ENCODE measurements around the gene APEX1.
"Not testable (repeated sequence)": the region's sequence is repeated elsewhere in the genome, so short reads cannot be mapped to it uniquely, and the experiment has no call there.

APEX1 gene

DNA sequence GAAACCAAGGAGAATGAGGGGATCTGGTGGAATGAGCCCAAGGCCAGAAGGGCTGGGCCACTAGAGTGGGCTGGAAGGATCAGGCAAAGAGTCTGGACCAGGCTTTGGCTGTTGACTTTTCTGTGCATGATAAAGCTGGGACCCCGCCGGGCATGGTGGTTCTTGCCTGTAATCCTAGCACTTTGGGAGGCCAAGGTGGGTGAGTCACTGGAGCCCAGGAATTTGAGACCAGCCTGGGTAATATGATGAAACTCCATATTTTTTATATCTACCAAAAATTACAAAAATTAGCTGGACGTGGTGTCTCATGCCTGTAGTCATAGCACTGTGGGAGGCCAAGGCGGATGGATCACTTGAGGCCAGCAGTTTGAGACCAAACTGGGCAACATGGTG, 18.7 kb upstream of the APEX1 start:
- no peak for DNase-seq

DNA sequence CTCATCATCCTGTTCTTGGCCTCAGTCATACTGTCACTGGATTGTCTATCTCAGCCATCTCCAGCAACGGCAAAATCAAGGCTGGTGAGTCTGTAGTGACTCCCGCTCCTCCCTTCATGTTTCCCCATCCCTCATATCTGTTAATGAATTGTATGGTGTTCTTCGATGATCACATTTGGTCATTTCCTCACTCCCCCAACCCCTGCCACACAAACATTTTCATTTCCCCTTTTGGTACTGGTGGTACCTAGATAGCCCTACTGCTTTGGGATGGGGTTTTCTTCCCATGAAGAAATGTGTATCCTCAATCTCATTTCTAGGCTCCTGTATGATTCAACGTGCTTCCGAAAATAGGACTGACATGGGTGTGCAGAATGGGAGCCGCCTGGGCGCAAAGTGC, 16.4 kb upstream of the APEX1 start:
- DNase-seq = no peak

DNA sequence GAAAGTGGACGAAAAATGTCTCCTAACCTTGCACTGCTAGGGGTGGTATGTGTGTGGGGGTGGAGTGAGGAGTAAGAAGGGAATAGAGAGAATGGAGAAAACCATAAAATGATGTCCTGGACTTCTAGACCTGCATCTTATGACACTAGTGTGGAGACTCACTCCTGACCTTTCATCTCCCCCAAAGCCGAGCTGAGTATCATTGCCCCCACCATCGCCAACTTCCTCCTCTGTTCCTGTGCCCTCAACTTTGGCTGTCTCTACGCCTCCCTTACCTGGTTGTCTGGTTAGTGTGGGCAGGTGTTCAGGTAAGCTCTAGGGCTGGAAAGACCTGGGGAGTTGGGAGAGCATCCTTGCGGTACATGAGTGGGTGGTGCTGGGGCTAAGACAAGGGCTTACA, 14.6 kb upstream of the APEX1 start:
- no peak for DNase-seq

DNA sequence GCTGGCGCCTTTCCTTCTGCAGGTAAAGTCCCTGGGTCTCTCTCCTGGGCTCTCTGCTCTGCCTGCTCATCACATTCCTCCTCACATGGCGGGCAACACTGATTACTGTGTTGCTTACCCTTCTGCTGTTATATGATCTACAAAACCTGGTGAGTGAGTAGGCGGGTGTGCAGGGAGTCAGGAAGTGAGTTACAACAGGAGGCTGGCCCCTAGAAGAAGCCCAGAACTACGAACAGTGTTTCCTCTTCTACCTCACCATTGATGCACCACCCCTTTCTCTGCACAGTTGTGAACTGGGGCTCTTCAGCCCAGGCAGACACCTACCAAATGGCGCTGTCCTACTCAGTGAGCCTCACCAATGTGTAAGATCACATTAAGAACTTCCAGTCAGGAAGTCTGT, 14.1 kb upstream of the APEX1 start:
- DNase-seq = no peak

DNA sequence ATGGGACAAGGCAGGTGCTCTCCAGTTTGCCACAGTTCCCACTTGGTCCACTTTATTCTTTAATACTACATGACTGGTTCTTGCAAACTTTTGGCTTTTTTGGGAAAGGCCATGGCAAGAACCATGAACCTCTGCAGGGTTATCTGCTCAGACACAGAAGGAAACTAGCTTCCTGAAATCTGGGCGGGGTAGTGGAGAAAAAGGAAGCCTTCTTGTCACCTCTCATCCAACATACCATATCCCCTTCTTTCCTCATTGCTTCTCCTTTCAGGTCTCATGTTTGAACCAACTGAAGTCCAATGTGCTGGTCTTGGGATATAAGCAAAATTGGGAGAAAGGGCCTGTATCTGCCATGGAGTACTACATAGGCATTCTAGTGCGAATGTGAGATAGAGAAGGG, 13.6 kb upstream of the APEX1 start:
- DNase-seq = no peak

DNA sequence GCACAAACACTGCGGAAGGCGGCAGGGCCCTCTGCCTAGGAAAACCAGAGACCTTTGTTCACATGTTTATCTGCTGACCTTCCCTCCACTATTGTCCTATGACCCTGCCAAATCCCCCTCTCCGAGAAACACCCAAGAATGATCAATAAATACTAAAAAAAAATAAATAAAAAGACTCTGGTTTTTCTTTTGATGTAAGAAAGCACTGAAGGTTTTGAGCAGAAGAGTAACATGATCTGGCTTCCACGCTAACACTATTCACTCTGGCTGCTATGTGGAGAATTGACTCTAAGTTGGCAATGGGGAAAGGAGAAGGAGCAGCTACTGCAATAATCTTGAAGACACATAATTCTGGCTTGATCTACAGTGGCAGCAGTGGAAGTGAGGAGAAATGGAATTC, 11.4 kb upstream of the APEX1 start:
- DNase-seq = not testable (repeated sequence)

DNA sequence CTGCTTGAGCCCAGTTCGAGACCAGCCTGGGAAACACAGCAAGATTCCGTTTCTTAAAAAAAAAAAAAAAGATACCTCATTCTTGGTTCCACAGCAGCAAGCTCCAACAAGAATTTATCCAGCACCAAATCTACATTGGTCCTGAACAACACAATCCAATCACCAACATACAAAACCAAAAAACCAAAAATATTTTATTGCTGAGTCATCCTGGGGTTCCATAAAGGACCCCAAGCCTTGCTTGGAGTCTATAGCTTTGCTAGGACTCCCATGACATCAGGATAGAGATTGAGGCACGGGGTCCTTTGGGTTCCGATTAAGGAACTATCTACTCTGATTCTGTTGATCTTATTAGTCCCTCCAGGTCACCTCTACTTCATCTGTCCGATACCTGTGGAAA, 8.1 kb upstream of the APEX1 start:
- no peak for DNase-seq

DNA sequence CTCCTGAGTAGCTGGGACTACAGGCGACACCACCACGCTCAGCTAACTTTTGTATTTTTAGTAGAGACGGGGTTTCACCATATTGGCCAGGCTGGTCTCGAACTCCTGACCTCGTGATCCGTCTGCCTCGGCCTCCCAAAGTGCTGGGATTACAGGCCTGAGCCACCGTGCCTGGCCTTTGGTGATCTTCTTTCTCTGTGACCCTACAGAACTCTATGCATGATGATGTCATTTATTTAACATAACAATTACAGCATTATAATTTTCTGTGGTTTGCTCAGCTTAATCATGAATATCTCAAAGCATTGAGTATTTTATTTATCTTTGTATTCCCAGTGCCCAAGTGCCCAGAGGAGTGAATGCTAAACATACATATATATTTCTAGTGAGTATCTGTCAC, 2.2 kb upstream of the APEX1 start:
- DNase-seq = not testable (repeated sequence)

DNA sequence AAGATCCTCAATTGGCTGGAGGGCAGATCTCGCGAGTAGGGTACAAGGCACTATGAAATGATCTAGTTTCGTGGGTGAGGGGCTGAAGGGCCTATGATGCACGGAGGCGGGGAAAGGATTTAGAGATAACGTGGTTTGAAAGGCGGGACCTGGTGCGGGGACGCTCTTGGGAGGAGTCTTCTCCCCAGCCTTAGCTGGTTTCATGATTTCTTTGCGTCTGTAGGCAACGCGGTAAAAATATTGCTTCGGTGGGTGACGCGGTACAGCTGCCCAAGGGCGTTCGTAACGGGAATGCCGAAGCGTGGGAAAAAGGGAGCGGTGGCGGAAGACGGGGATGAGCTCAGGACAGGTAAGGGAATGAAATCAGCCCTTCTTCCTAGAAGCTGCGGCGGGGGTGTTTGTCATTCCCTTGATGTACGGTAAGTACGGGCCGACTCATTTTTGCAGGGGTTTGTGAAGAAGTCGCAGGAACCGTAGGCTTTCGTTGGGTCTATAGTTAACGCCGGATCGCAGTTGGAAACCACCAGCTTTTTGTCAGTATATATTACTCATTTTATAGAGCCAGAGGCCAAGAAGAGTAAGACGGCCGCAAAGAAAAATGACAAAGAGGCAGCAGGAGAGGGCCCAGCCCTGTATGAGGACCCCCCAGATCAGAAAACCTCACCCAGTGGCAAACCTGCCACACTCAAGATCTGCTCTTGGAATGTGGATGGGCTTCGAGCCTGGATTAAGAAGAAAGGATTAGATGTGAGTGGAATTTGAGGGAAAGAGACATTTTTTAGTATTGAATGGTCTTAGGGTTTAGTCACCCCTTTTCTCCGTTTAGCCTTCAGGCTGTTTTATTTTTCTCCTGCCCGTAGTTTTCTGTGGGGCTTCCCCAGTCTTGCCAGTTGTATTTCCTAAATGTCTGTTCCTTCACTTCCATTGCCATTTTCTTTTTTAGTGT, 602 bp downstream of the APEX1 start:
- no peak for DNase-seq

DNA sequence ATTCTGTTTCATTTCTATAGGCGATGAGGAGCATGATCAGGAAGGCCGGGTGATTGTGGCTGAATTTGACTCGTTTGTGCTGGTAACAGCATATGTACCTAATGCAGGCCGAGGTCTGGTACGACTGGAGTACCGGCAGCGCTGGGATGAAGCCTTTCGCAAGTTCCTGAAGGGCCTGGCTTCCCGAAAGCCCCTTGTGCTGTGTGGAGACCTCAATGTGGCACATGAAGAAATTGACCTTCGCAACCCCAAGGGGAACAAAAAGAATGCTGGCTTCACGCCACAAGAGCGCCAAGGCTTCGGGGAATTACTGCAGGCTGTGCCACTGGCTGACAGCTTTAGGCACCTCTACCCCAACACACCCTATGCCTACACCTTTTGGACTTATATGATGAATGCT, 1.9 kb downstream of the APEX1 start:
- no peak for DNase-seq

DNA sequence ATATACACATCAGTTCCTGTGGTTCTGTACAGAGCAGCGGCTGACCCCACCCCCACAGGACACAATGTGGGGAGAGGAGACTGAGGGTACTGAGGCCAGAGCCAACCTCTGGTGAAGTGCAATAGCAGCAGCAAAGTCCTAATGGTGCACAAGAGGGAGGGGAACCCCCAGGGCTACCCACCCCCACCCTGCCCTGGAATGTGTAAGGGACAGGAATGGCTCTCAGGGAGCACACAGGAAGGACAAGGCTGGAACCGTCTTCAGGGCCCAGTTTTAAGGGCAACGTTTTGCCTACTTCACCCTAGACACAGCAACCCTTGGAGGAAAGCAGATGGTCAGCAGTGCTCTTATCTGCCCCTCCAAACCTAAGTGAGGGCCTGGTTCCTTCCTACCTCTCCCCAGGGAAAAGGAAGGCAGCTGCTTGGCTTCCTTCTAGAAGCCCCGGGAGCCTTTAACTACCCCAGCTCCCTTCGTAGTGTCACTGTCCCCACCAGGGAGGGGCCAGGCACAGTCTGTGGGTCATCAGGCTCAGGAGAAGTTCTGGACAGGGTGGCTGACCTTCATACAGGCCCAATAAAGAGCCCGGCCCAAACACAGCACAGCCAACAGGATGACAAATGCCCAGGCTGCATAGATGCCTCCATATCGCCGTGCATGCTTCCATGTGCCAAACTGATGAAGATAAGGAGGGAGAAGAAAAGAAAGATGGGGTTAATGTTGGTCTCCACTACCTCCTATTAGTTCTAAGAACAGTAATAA, 3.2 kb downstream of the APEX1 start:
- no peak for DNase-seq

DNA sequence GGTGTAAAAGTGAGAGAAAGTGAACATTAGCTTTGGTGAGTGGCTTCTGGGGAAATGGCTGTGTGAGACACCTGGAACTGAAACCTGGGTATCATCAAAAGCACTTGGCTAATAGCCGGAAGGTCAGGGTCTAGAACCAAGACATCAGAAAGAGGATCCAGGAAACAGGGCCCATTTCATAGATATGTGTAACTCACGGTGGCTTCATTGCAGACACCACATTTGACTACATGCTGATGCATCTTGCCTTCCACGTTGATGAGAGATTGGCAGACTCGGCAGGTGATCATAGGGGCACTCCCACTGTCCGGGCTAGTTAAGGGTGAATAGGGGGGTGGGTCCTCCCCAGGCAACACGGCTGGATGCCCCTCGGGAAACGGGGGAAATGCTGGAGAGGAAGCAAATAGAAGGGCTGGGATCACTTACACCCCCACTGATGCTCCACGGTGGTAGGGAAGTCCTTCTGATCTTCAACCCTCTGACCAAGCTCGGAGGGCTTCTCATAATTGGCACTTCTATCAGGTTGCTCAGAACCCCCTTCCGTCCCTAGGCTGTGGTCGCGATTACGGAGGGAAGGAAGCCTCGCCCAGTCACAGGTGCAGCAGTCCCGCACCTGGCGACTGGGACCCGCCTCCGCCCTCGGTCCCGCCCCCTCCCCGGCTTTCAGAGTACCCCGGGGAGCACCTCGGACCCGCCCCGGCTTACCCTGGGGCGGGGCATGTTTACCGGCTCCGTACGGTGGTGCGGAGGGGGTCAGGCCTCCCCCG, 5.6 kb downstream of the APEX1 start:
- DNase-seq = peak; percentile 60

DNA sequence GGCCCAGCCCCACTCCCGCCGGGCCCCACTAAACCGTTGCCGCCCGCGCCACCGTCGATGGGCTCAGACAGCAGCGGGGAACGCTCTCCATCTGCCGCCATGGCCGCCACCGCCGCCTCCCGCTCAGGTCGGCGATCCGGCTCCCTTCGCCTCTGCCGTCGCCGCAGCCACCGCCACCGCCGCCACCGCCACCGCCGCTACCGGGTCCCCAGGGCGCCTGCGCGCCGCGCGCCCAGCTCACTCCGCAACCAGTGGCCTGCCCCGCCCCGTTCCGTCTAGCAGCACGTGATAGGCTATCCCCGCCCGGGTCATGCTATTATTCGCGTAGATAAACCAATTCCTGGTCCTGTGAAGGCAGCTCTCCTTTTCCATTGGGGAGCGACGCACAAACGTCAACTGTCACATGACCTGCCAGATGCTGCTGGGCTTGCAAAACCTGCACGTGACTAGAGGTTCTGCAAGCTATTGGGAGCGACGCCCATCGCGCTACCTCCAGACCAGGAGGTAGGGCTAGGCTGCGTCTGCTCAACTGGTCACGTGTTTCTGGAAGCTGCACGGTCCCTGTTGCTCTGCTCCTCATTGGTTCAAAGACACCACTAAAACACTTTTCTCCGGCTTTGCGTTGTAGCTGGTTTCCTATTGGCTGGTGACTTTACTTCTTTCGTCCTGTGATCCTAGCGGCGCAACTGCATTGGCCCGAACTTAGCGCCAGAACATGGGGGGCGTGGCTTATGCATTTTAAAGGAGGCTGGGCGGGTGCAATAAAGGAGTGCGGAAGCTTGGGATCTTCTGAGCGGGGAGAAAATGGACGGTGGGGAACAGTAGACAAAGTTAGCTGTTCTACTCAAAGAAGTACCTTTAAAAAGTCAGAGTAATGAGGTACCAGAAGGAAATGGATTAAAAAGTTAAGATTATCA, 6.5 kb downstream of the APEX1 start, which contains the start of gene PIP4P1:
Gene PIP4P1, minus strand, starts transcription at position 210 of the 917 bp plus-strand sequence. Its CDS starts 109 bp downstream, at position 101.
- DNase-seq = peak; percentile 98

DNA sequence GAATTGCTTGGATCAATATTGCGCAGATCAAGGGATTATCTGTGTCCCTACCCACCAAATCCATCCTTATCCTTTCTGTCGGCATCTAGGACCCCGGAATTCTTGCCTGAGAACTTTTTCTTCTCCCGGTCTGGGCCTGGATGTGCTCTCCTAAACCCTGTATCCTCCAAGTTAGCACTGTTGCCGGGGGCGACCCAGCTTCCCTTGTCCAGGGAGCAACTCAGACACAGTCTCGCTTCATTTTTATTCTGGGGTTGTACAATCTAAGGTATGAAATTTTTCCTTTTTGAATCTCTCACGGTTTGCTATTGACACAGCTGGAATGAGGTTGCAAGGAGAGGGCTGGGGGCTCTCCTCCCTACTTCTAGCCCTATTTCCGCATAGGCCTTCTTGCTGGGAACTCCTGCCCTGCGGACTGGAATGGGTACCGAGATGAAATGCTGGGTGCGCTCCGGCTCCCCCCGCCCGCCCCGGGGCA, 13.8 kb downstream of the APEX1 start:
- DNase-seq = no peak

DNA sequence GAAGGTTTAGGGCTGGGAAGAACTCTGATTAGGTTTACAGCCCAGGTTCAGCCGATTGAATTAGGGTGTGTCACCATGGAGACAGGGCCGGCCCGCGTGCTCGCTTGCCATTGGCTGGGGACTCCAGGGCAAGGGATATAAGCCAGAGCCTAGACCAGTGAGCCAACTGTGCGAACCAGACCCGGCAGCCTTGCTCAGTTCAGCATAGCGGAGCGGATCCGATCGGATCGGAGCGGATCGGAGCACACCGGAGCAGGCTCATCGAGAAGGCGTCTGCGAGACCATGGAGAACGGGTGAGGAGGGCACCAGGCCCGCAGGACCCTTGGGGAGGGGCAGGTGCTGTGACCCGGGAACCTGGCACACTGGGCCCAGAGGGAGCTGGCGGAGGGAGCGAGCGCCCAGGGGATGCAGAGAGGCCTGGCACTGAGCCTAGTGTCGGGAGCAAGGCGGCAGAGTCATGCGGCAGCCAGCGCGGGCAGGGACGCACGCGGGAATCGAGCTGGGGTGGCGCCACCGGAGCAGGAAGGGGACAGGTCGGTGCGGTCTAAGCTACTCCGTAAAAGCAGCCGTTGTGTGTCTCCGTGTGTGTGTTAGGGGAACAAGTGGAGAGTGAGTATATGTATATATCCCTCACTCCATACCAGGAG, 14.3 kb downstream of the APEX1 start, which contains the start of gene PNP:
Gene PNP, plus strand, starts transcription at position 165 of the 648 bp plus-strand sequence. Its CDS starts 119 bp downstream, at position 284.
- peak; percentile 88 for DNase-seq

DNA sequence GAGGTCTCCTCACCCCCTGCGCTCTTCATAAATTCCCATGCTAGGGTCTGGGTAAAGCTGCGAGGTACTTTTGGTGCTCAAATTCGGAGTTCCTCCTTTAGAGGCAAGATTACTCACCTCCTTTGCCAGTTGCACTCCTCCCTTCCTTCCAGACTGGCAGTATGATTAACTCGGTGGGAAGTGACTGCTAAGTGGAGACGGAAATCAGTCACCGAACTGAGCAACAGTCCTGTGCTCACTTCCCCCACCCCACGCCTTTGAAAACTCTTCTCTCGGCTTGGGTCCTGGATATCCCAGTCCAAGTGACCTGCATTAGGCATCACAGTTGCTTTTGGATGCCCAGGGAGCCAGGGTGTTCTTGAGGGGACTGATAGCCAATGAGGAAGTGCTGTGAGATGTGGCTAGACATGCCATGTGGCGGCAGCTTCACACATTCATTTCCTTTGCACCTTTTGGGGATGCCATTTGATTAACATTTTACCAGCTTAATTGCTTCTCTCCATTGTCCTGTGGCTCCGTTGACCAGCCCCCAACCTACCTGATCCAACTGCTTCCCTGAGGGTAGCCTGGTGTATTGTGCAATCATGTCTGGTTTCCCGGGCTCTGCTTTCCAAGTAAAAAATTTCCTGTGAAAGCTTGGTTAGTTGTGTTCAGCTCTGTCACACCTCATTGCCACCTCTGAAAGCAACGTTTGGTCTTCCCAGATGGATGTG, 15.0 kb downstream of the APEX1 start:
- peak; percentile 67 for DNase-seq

DNA sequence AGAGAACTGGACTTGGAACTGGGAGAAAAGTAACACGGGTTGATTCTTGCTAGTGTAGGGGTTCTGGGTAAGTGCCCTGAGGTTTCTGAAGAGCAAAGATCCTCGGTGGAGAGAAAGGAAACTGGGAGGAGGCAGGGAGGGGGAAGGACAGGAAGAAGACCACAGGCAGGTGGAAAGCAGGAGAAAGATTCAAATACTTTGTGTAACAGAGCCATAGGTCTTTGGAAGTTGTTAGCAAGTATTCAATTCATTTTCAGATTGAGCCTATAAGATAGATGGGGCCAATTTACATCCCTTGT, 15.5 kb downstream of the APEX1 start:
- DNase-seq = no peak

DNA sequence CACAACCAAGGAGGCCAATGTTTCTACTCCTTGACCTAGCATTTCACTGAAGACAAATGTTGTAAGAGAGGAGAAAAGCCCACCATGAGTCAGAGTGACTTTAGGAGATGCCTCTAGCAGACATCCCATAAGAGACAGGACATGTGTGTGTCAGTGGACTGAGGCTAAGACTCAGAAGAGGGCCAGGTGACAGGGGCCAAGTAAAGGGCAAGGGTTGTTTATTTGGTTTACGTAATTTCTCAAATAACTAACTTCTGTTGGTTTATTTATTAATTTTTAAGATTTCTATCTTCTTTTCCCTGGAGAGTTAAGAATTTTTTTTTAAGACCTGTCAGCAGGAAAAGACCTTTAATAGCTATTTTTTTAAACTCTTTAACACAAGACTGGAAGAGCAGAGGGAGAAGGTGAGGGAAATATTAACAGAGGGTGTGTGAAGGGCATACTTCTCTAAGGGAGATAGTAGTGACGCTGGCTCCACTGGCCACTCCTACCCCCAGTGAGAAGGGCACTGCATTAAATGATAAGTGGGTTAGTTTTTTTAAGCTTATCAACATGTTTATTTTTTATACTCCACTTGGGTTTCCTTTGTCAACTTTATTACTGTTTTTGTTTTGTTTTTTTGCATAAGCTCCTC, 17.6 kb downstream of the APEX1 start:
- DNase-seq = no peak

DNA sequence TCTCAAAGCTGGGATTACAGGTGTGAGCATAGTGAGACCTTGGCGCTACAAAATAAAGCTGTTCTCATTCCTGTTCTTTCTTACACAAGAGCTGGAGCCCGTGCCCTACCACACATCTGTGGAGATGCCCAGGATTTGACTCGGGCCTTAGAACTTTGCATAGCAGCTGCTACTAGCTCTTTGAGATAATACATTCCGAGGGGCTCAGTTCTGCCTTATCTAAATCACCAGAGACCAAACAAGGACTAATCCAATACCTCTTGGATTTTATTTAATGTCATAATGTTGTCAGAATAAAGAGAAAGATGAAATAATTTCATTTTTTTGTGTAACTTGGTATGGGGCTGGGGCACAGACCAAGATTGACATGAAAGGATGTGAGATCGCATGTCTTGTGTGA, 21.8 kb downstream of the APEX1 start:
- no peak for DNase-seq

DNA sequence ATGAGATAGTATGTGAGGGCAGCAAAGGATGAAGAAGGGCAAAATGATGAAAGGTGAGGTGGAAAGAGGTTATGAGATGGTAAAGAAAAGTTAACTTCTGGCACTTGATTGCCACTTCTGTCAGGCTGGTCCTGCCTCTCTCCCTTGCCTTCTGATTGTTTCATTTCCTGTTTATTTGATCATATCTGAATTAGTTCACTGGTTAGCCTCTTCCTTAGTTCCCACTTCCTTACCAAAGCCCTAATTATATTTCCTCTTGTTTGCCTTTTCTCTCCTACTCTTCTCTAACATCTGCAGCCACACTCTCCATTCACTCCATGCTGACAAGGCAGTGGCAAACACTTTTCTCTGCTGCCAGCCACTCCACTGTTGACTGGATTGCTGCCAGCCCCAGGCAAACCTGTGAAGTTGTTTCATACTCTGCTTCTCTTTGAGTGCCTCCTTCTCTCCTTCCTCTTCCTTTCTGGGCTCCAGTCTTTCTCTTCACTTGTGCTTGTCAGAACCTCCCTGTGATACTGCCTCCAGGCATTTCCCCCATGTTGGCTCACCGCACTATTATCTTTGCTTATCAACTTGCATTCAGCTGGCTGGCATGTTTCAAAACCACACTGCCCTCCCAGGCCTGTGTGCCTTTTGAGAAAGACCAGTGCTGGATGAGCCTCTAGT, 22.3 kb downstream of the APEX1 start:
- DNase-seq = no peak

Data from activated naive CD4-positive, alpha-beta T cell treated with anti-CD3 and anti-CD28 coated beads, Interleukin-2, amount 50 U/mL, for 16 hours (primary cell).